Lower lobe of right lung (tissue), 2 donors: Measurements from ENCODE around the gene COL5A3. TPM values are rescaled to one million over a fixed set of nuclear protein-coding genes. Genes with fewer than 3 reads are reported as not detected.

ENCODE experiments used
- ATAC-seq, 2 donors: fragments of 200-7000 bp; cut with Tn5 transposase; one replicate each; pipeline ENCODE4 v1.9.1; 2020 to 2022; ENCODE audit warnings: mild to moderate bottlenecking in 2 of 2, moderate library complexity in 2 of 2
- DNase-seq: peaks from one replicate; pipeline ENCODE4 v3.0.0-alpha.2; 2020
- H3K27ac ChIP-seq: fragments of 200-600 bp; one replicate; pipeline ENCODE4 v1.8.0; 2022
- H3K27me3 ChIP-seq: fragments of 200-600 bp; one replicate; pipeline ENCODE4 v1.8.0; 2022; ENCODE audit warnings: low read depth
- H3K36me3 ChIP-seq: fragments of 200-600 bp; one replicate; pipeline ENCODE4 v1.8.0; 2022; ENCODE audit warnings: mild to moderate bottlenecking
- H3K4me1 ChIP-seq: fragments of 200-600 bp; one replicate; pipeline ENCODE4 v1.8.0; 2022
- H3K4me3 ChIP-seq: fragments of 200-600 bp; one replicate; pipeline ENCODE4 v1.8.0; 2022; ENCODE audit warnings: mild to moderate bottlenecking
- H3K9me3 ChIP-seq: fragments of 200-600 bp; one replicate; pipeline ENCODE4 v1.8.0; 2022
- intact Hi-C: fragments of 100-400 bp; cut with DNase I; formaldehyde crosslinking; loops from one replicate; pipeline ENCODE4 v1.11.0; 2022
- total RNA-seq: library from RNA; stranded (reverse); fragmentation: NEBNext Ultra II Directional; extraction: Animal tissue kit (Norgen Biotek cat#: 25700); gene quantifications from one replicate; pipeline ENCODE4 v1.2.1, GENCODE V29; 2021
- TF ChIP-seq, protein P1 (sequence below): fragments of 200-600 bp; IDR thresholded peaks from one replicate; pipeline ENCODE4 v1.8.0; 2022; ENCODE audit warnings: antibody characterized with exemption, mild to moderate bottlenecking
- donor health status: DM: no; HTN: yes; CAD: no; lungs with severe emphysema.

COL5A3 gene
- total RNA-seq, 1 donor from 2014 or later: 8.9 TPM

DNA sequence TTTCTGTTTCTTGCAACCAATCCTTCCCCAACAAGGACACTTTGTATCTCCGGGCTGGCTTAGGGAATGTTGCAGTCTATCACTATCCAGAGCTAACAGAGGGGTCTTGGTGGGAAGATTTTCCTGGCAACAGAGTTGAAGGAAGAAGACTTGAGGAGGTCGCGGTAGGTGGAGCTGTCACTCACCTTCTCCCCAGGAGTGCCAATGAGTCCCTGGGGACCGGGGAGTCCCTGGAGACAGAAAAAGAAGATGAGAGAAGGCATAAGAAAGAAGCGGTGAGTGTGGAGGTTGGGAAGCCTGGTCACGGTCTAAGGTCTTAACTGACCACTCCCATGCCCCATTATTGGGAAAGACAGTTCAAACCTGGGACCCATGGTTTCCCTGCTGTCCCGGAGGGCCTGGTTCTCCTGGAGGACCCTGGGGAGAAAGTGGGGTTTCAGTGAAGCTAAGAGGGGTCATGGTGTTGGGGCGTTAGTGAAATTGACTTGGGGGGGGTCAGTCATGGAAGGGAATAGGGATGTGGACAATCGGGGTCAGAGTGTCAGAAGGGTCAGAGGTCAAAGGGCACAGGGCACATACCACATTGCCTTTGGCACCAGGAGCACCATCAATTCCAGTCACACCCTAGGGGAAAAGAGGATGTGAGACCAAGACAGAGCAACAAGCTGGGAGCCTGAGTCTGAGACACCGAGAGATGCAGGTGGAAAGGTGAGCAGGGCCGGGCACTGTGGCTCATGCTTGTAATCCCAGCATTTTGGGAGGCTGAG, 18.7 kb downstream of the COL5A3 start:
- Histone ChIP-seq H3K4me1 (peaks cover under 1% of the 10 kb centered on the region), H3K36me3 (peaks cover 10% of the 10 kb centered on the region), H3K4me3 (no peak overlapping the region), H3K27ac (no peak overlapping the region), H3K27me3 (peaks cover 11% of the 10 kb centered on the region), H3K9me3 (no peaks in the 10 kb centered on the region)
- no peak for DNase-seq
- intact Hi-C loops: no loop called here
- TF ChIP-seq, protein P1, sequence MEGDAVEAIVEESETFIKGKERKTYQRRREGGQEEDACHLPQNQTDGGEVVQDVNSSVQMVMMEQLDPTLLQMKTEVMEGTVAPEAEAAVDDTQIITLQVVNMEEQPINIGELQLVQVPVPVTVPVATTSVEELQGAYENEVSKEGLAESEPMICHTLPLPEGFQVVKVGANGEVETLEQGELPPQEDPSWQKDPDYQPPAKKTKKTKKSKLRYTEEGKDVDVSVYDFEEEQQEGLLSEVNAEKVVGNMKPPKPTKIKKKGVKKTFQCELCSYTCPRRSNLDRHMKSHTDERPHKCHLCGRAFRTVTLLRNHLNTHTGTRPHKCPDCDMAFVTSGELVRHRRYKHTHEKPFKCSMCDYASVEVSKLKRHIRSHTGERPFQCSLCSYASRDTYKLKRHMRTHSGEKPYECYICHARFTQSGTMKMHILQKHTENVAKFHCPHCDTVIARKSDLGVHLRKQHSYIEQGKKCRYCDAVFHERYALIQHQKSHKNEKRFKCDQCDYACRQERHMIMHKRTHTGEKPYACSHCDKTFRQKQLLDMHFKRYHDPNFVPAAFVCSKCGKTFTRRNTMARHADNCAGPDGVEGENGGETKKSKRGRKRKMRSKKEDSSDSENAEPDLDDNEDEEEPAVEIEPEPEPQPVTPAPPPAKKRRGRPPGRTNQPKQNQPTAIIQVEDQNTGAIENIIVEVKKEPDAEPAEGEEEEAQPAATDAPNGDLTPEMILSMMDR: no peak
- ATAC-seq: no peak

DNA sequence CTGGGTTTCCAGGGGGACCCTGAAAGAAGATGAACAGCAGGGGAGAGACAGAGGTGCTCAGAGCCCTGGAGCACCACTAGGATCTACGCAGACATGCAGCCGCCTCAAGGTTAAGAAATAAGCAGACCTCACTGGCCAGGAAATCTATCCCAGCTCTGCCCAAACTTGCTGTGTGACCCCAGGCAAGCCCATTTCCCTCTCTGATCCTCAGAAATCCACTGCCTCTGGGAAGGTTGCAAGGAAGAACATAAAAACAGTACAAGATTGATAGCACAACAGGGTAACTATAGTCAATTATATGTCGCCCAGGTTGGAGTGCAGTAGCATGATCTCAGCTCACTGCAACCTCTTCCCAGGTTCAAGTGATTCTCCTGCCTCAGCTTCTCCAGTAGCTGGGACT, 20.8 kb downstream of the COL5A3 start:
- Histone ChIP-seq H3K4me3 (no peak overlapping the region), H3K27ac (no peak overlapping the region), H3K4me1 (peaks cover 6% of the 10 kb centered on the region), H3K9me3 (no peaks in the 10 kb centered on the region), H3K27me3 (peaks cover 11% of the 10 kb centered on the region), H3K36me3 (peaks cover 4% of the 10 kb centered on the region)
- TF ChIP-seq, protein P1: no peak
- intact Hi-C loops: no loop called here
- no peak for ATAC-seq
- DNase-seq: no peak

DNA sequence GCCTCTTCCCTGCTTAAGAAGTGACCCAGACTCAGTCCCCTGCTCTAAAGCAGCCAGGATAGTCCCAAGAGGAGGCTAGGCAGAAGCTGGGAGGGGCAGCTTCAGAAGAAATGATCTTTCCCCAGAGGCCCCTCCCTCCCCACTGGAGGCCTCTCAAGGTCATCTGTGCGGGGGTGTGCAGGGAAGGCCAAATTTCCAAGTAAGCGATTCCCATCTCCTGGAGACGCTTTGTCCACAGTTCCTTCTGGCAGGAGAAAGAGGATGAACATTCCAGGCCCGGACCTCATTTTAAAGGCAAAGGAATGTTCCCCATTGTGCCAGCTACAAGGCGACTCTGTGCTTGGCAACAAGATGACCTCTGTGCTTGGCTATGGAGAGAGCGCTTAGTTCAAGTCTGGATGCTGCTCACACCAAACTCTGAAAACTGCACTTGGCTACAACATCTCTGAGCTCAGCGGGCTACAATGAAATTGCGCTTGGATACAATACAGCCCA, 23.5 kb downstream of the COL5A3 start:
- intact Hi-C loops: no loop called here
- H3K36me3 ChIP-seq: peaks cover 4% of the 10 kb centered on the region
- no peaks in the 10 kb centered on the region for H3K9me3 ChIP-seq
- H3K4me1 ChIP-seq: peaks cover 6% of the 10 kb centered on the region
- ATAC-seq: peak; percentile 29 to 64
- peak overlapping the region; percentile 46 for H3K27ac ChIP-seq
- H3K27me3 ChIP-seq: peaks cover 11% of the 10 kb centered on the region
- TF ChIP-seq, protein P1: no peak
- no peak overlapping the region for H3K4me3 ChIP-seq
- no peak for DNase-seq

DNA sequence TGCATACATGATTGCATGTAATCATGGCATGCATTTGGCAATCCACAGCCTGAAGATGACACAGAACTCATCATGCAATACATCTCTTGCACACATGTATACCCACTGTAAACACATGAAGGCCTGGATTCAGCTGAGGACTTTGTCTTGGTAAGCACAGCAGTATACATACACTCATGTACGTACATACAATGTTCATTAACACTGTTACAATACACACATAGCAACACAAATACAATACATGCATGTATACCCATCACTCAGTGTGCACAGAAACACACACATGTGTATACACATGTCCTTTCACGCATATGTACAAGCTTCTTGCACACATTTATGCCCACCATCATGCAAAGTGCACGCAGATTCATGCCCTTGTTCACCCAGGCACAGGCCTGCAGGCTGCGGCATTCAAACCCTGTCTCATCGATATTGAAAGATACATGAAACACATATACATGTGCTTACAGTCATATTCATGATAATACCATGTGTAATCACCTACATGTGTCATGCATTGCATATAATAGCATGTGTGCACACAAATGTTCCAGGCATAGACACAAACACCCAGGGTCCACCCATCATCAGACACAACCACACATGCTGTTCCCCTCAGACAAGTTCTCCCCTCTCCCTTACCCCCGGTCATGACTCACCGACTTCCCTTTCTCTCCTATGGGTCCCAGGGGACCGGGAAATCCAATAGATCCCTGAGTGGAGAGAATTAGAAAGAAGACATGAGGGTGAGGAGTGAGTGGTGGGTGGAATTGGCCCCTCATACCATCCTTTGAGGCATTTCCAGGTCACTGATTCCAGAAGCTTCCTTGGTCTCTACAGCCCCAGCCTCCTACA, 28.7 kb downstream of the COL5A3 start:
- Histone ChIP-seq H3K27ac (no peak overlapping the region), H3K4me3 (no peak overlapping the region), H3K27me3 (peaks cover 5% of the 10 kb centered on the region), H3K36me3 (peaks cover 10% of the 10 kb centered on the region), H3K4me1 (peaks cover 6% of the 10 kb centered on the region), H3K9me3 (no peaks in the 10 kb centered on the region)
- ATAC-seq (no peak), DNase-seq (no peak)
- TF ChIP-seq, protein P1: no peak
- intact Hi-C loops: no loop called here

DNA sequence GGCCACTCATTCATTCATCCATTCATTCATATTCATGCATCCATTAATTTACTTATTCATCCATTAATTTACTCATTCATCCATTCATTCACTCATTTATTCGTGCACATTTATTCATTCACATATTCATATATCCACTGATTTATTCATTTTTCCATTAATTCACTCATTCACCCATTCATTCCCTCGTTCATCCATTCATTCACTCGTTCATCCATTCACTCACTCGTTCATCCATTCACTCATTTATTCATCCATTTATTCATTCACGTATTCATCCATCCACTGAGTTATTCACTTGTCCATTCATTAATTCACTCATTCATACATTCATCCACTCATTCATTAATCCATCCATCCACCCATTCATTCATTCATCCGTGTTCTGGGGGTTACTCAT, 38.2 kb downstream of the COL5A3 start:
- ATAC-seq (no peak), DNase-seq (no peak)
- no peaks in the 10 kb centered on the region for H3K4me1 ChIP-seq
- intact Hi-C loops: no loop called here
- H3K27me3 ChIP-seq: peaks cover 8% of the 10 kb centered on the region
- TF ChIP-seq, protein P1: no peak
- no peak overlapping the region for H3K4me3 ChIP-seq
- H3K27ac ChIP-seq: no peak overlapping the region
- H3K9me3 ChIP-seq: no peaks in the 10 kb centered on the region
- peaks cover 16% of the 10 kb centered on the region for H3K36me3 ChIP-seq
